A549 treated with Hydrocortisone at 1 μM for 4 hours (cell line): ENCODE results near the gene AADAC. TPM values are rescaled to one million over a fixed set of nuclear protein-coding genes. Genes with fewer than 3 reads are reported as not detected.

Experiments used
- total RNA-seq: library from RNA; stranded (reverse); fragments of 200-300 nt; extraction: Qiagen RNA extraction; gene quantifications from 5 replicates; pipeline ENCODE4 v1.2.3, GENCODE V29; 2022

AADAC gene, protein sequence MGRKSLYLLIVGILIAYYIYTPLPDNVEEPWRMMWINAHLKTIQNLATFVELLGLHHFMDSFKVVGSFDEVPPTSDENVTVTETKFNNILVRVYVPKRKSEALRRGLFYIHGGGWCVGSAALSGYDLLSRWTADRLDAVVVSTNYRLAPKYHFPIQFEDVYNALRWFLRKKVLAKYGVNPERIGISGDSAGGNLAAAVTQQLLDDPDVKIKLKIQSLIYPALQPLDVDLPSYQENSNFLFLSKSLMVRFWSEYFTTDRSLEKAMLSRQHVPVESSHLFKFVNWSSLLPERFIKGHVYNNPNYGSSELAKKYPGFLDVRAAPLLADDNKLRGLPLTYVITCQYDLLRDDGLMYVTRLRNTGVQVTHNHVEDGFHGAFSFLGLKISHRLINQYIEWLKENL
- 10.7 to 12.8 TPM (median 12.1 TPM) in 5 replicates for total RNA-seq

DNA sequence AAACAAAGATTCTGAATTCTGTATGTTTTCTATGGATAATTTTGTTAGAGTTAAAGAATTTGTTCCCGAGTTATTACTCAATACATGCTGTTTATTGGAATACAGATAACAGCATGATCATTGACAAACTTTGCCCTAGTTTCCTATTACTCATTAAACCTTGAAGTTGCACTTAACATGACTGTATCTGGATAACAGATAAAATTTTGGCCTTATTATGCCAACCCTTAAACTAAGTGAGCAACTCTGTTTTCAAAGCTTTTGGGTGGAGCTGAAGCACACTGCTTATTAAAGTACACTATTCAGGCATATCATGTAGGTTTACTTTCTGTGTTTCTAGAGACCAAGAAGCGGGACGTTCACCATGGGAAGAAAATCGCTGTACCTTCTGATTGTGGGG lies at the start of gene AADAC:
Gene AADAC (plus strand): TSS at position 318 of the 400 bp plus-strand sequence. CDS start 47 bp downstream, at position 365.

GRCh38 chr3:151873398-151873797 lies 59.5 kb downstream of the AADAC start, which contains the start of gene SUCNR1:
SUCNR1 (plus strand) TSS chr3:151873643; CDS start chr3:151879893, 6,250 bp downstream.

Other genes with a start within 250 kb of the AADAC start
- gene AADACL2, start 80.2 kb upstream of the AADAC start, total RNA-seq, result not detected in 5 replicates
- 0.06 to 0.12 TPM (median 0.09 TPM) in 5 replicates for gene SUCNR1, start 59.5 kb downstream of the AADAC start, total RNA-seq